ENCODE data around the gene PAPPA2. TPM values are rescaled to one million over a fixed set of nuclear protein-coding genes. Genes with fewer than 3 reads are reported as not detected.

The PAPPA2 gene
- total RNA-seq, 2 donors from 2014 or later: 0.19 to 1.2 TPM

DNA sequence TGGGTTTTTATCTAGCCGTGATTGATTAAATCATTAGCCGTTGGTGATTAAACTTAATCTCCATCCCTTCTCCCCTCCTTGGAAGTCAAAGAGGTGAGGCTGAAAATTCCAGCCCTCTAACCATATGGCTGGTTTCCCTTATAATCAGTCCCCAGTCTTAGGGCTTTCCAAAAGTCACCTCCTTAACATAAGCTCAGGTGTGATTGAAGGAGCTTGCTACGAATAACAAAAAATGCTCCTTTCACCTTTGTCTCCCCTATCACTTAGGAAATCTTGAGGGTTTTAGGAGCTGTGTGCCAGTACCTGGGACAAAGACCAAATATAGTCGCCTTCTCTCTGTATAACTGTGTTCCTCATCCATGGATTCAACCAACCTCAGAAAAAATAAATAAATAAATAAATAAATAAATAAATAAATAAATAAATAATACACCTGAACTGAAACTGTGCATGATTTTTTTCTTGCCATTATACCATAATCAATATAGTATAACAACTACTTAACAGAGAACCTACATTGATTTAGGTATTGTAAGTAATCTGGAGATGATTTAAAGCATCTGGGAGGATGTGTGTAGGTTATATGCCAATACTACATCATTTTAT is 82.2 kb downstream of the PAPPA2 start:
- Histone ChIP-seq H3K4me1 (no peaks in the 10 kb centered on the region), H3K4me3 (no peak overlapping the region), H3K36me3 (no peaks in the 10 kb centered on the region), H3K9me3 (no peaks in the 10 kb centered on the region), H3K27me3 (no peaks in the 10 kb centered on the region), H3K27ac (no peak overlapping the region)
- TF ChIP-seq, protein P1, sequence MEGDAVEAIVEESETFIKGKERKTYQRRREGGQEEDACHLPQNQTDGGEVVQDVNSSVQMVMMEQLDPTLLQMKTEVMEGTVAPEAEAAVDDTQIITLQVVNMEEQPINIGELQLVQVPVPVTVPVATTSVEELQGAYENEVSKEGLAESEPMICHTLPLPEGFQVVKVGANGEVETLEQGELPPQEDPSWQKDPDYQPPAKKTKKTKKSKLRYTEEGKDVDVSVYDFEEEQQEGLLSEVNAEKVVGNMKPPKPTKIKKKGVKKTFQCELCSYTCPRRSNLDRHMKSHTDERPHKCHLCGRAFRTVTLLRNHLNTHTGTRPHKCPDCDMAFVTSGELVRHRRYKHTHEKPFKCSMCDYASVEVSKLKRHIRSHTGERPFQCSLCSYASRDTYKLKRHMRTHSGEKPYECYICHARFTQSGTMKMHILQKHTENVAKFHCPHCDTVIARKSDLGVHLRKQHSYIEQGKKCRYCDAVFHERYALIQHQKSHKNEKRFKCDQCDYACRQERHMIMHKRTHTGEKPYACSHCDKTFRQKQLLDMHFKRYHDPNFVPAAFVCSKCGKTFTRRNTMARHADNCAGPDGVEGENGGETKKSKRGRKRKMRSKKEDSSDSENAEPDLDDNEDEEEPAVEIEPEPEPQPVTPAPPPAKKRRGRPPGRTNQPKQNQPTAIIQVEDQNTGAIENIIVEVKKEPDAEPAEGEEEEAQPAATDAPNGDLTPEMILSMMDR (IDR thresholded peaks at IDR 0.05): no peak
- DNase-seq (ENCODE audit: low spot score): no peak

DNA sequence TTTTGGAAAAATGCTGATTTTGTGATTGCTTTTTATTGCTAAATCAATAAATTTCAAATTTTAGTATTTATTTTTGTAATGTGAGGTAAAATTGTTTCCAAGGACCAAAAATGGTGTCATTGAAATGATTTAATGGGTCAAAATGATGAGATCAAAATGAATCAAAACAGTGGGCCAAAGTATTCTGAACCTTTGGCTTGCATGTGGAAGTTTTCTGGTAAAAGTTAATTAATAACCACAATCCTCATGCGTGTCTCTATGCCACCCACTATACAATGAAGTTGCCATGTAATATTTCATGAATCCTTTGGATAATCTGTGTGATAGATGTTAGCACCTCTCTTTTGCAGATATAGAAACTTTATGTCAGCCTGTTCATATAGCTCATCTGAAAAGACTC is 83.8 kb downstream of the PAPPA2 start:
- no peak overlapping the region for H3K27ac ChIP-seq
- H3K9me3 ChIP-seq: no peaks in the 10 kb centered on the region
- no peaks in the 10 kb centered on the region for H3K36me3 ChIP-seq
- TF ChIP-seq, protein P1 (IDR thresholded peaks at IDR 0.05): no peak
- H3K27me3 ChIP-seq: no peaks in the 10 kb centered on the region
- no peaks in the 10 kb centered on the region for H3K4me1 ChIP-seq
- DNase-seq (ENCODE audit: low spot score): no peak
- no peak overlapping the region for H3K4me3 ChIP-seq

DNA sequence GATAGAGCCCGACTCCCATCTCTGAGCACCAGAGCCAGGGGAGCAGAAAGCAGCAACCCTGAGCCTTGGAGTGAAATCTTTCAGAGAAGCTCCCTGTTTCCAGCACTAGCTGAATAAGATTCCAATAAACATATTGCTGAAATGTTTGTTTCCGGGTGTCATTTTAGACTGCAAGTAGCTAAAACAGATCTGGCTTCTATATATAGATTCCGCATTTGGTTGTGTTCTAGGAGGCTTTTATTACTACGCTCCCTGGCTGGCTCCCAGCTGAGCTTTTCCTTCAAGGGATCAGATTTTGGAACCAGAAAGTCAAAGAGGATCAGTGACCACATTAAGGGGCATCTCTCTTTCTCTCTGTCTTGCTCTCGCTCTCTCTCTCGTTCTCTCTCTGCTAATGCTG is 88.2 kb downstream of the PAPPA2 start:
- Histone ChIP-seq H3K27ac (no peak overlapping the region), H3K9me3 (no peaks in the 10 kb centered on the region), H3K36me3 (no peaks in the 10 kb centered on the region), H3K4me1 (no peaks in the 10 kb centered on the region), H3K4me3 (no peak overlapping the region), H3K27me3 (no peaks in the 10 kb centered on the region)
- DNase-seq (ENCODE audit: low spot score): no peak
- TF ChIP-seq, protein P1 (IDR thresholded peaks at IDR 0.05): no peak

DNA sequence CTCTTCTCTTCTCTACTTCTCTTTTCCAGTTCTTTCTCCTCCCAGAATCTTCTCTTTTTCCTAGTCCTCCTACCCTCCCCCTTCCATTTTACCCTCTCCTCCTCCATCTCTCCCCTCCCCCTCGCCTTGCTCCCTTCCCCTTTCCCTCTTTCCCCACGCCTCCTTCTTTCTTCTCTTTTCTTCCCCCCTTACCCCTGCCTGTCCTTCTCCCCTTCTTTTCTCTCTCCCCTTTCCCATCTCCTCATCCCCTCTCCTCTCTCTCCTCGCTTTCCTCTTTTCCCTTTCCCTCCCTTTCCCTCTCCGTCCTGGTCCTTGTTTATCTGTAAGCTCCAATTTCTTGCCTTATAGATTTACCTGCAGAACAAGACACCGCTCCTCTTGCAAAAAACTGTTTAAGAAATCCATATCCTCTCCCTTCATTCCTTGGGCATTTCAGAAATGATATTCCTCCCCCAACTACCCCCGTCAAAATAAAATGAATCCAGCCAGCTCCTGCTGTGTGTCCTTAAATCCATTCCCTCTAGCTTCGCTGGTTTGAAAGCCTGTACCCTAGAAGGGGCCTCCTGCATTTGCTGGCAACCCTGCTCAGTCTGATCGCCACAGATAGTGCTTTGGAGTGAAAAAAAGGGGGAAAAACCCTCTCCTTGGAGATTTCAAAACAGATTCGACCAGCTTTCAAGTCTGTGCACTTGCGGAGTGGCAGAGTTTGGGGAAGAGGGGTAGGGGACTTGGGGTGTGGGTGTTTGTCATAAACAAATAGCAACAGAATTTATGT is 89.4 kb downstream of the PAPPA2 start:
- H3K27me3 ChIP-seq: no peaks in the 10 kb centered on the region
- TF ChIP-seq, protein P1 (IDR thresholded peaks at IDR 0.05): no peak
- no peaks in the 10 kb centered on the region for H3K9me3 ChIP-seq
- no peaks in the 10 kb centered on the region for H3K36me3 ChIP-seq
- H3K4me1 ChIP-seq: no peaks in the 10 kb centered on the region
- no peak overlapping the region for H3K4me3 ChIP-seq
- DNase-seq (ENCODE audit: low spot score): no peak
- no peak overlapping the region for H3K27ac ChIP-seq

DNA sequence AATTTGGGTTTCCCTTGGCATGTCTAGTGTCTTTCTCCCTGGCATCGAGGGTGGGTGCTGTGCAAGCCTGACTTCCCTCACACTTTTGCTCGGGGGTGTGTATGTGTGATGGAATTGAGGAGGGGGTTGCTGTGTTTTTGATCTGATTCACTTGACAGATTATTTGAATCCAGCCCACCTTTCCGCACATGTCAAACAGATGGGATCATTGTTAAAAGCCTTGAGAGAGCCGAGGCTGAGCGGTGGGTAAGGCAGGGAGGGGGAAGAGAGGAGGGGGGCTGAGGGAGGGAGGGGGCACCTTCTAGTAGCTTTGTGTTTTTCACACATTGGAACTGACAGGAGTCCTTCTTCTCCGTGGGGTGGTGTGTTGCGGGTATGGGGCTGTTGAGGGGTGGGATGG is 90.0 kb downstream of the PAPPA2 start:
- TF ChIP-seq, protein P1 (IDR thresholded peaks at IDR 0.05): no peak
- Histone ChIP-seq H3K36me3 (no peaks in the 10 kb centered on the region), H3K4me1 (no peaks in the 10 kb centered on the region), H3K27ac (no peak overlapping the region), H3K9me3 (no peaks in the 10 kb centered on the region), H3K4me3 (no peak overlapping the region), H3K27me3 (no peaks in the 10 kb centered on the region)
- DNase-seq (ENCODE audit: low spot score): no peak
